Liver (tissue), 9 donors: ENCODE results near the gene KSR2. TPM values are rescaled to one million over a fixed set of nuclear protein-coding genes. Genes with fewer than 3 reads are reported as not detected.

Experiments used
- DNase-seq: peaks from one replicate; pipeline ENCODE4 v3.0.0-alpha.2; 2017; ENCODE audit warnings: low spot score
- H3K27ac ChIP-seq, 2 donors: one replicate each; pipeline ENCODE4 v1.7.0; 2013; ENCODE audit warnings: inconsistent platforms in 2 of 2, low read length in 2 of 2, control low read depth in 1 of 2, low read depth in 1 of 2, mild to moderate bottlenecking in 1 of 2
- H3K27me3 ChIP-seq, 4 donors: one replicate each; pipeline versions ENCODE4 v1.6.1 to v1.7.0; 2013; ENCODE audit warnings: low read length in 3 of 4, inconsistent platforms in 1 of 4, mild to moderate bottlenecking in 1 of 4, moderate library complexity in 1 of 4; ENCODE audit not compliant: control insufficient read depth in 4 of 4, insufficient read depth in 4 of 4
- H3K36me3 ChIP-seq, 4 donors: one replicate each; pipeline versions ENCODE4 v1.6.1 to v1.7.0; 2013; ENCODE audit warnings: low read length in 3 of 4, mild to moderate bottlenecking in 3 of 4, low read depth in 1 of 4, moderate library complexity in 1 of 4; ENCODE audit not compliant: control insufficient read depth in 4 of 4, insufficient read depth in 3 of 4
- H3K4me1 ChIP-seq, 4 donors: one replicate each; pipeline versions ENCODE4 v1.6.1 to v1.7.0; 2013; ENCODE audit warnings: low read length in 3 of 4, mild to moderate bottlenecking in 3 of 4, moderate library complexity in 1 of 4; ENCODE audit not compliant: control insufficient read depth in 4 of 4, insufficient read depth in 4 of 4
- H3K4me3 ChIP-seq, 3 donors: one replicate each; pipeline versions ENCODE4 v1.6.1 to v1.7.0; 2013; ENCODE audit warnings: low read length in 3 of 3, control low read depth in 1 of 3, low read depth in 1 of 3, mild to moderate bottlenecking in 1 of 3
- H3K9ac ChIP-seq, 2 donors: one replicate each; pipeline ENCODE4 v1.7.0; 2013; ENCODE audit warnings: low read length in 2 of 2, mild to moderate bottlenecking in 2 of 2, moderate library complexity in 2 of 2, control low read depth in 1 of 2, low read depth in 1 of 2
- H3K9me3 ChIP-seq, 4 donors: one replicate each; pipeline versions ENCODE4 v1.6.1 to v1.7.0; 2013; ENCODE audit warnings: low read length in 3 of 4; ENCODE audit not compliant: control insufficient read depth in 4 of 4
- ATF3 ChIP-seq: IDR thresholded peaks from 2 replicates; pipeline ENCODE4 v1.6.1; 2016; ENCODE audit warnings: antibody characterized with exemption
- EGR1 ChIP-seq, 2 donors: IDR thresholded peaks; 2 replicates each; pipeline ENCODE4 v1.6.1; 2016 to 2018; ENCODE audit warnings: antibody characterized with exemption in 2 of 2, low read depth in 2 of 2
- FOXA2 ChIP-seq: IDR thresholded peaks from 2 replicates; pipeline ENCODE4 v1.6.1; 2016; ENCODE audit warnings: antibody characterized with exemption
- HNF4A ChIP-seq, 2 donors: conservative IDR thresholded peaks; 2 replicates each; pipeline ENCODE4 v1.6.1; 2016; ENCODE audit warnings: antibody characterized with exemption in 2 of 2, mild to moderate bottlenecking in 2 of 2
- HNF4G ChIP-seq: IDR thresholded peaks from 2 replicates; pipeline ENCODE4 v1.6.1; 2016; ENCODE audit warnings: antibody characterized with exemption
- MAX ChIP-seq: IDR thresholded peaks from 2 replicates; pipeline ENCODE4 v1.6.1; 2016; ENCODE audit warnings: antibody characterized with exemption
- NR2F2 ChIP-seq: IDR thresholded peaks from 2 replicates; pipeline ENCODE4 v1.6.1; 2016; ENCODE audit warnings: antibody characterized with exemption
- RXRA ChIP-seq, 2 donors: IDR thresholded peaks; 2 replicates each; pipeline ENCODE4 v1.6.1; 2017 to 2018; ENCODE audit warnings: antibody characterized with exemption in 2 of 2, mild to moderate bottlenecking in 1 of 2
- TAF1 ChIP-seq: conservative IDR thresholded peaks from 2 replicates; pipeline ENCODE4 v1.6.1; 2016; ENCODE audit warnings: antibody characterized with exemption, mild to moderate bottlenecking
- ZBTB33 ChIP-seq: IDR thresholded peaks from 2 replicates; pipeline ENCODE4 v1.6.1; 2016; ENCODE audit warnings: antibody characterized with exemption
- WGBS: extraction: QIAGEN DNeasy Blood & Tissue Kit; methylation state at CpG from one replicate; pipeline ENCODE4 v1.1.7; 2013; 5-methylcytosine and 5-hydroxymethylcytosine counted together
- polyA plus RNA-seq, 2 donors: library from polyadenylated mRNA; stranded (reverse) in 1 of 2; unstranded in 1 of 2; fragments of 200-250 nt in 1 of 2; fragments of >200 nt in 1 of 2; fragmentation: Nextera tagmentation in 1 of 2; extraction: Ambion mirVana in 1 of 2; gene quantifications; one replicate each; pipeline versions ENCODE4 v1.2.1 to v1.2.3, GENCODE V29; 2013 to 2015
- total RNA-seq, 2 donors: library from RNA; depleted of rRNA; stranded (reverse); fragments of >200 nt; gene quantifications; one replicate each; pipeline ENCODE4 v1.2.3, GENCODE V29; 2014
- TF ChIP-seq, protein P1 (sequence below): IDR thresholded peaks from 2 replicates; pipeline ENCODE4 v1.6.1; 2016; ENCODE audit warnings: antibody characterized with exemption, mild to moderate bottlenecking
- donor health status: healthy.
- donor health status: healthy.
- donor health status: healthy.
- donor health status: healthy.
- donor health status: healthy.

The KSR2 gene
- total and polyA plus RNA-seq, 4 donors = under 0.01 to 0.02 (median under 0.01) TPM; not detected in 1

DNA sequence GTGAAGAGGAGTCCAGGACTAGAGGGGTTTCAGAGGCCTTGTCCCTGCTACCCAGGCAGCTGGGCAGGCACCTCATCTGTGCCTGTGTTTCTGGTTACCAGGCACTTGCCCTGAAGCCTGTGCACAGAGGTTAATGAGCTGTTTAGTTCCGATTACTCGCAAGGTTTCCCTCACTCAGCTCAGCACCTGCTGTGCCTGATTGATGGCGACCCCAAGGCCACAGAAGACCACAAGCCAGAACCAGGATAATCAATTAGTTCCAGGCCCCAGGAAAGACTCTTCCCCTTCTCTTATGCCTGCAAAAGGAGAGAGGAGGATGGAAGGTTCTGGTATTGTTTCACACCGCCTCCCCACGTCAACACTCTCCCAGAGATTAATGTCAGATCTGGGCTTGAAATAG lies 518.6 kb downstream of the KSR2 start (continued):
- TF ChIP-seq FOXA2 = no peak
- no peak for TF ChIP-seq NR2F2
- no peak for TF ChIP-seq EGR1 (IDR thresholded peaks at IDR 0.05; ENCODE audit: low read depth in 2 of 2)

DNA sequence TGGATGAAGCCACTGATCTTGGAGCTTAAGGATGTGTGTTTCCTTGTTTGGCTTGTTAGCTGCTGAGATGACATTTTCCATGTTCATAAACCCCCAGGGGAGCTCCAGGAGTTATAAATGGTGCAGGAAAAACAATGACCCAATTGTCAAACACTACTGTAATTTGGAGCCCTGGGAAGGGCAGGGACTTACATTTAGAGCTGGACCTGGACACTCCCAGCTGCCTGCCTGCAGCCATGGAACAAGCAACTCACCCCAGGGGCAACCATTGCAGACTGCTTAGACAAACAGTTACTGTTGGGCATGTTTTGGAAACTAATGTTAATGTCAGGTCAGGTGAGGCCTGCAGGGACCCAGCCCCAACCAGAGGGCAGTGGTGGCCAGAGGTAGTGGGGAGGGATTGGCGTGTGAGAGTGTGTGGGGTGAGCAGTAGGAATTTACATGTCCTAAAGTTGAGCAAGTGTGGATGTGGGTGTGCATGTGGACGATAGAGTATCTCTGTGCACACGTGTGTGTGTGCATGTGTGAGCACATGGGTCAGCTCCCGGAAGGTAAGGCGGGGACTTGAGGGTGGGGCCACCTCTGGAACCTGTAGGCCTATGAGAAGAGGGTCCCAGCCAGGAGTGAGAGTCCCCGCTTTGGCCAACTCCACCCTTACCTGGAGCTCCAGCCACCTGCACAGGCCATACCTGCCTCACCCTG lies 521.0 kb downstream of the KSR2 start:
- TF ChIP-seq TAF1 = no peak
- TF ChIP-seq ZBTB33 = no peak
- no peak for TF ChIP-seq RXRA (IDR thresholded peaks at IDR 0.05)

DNA sequence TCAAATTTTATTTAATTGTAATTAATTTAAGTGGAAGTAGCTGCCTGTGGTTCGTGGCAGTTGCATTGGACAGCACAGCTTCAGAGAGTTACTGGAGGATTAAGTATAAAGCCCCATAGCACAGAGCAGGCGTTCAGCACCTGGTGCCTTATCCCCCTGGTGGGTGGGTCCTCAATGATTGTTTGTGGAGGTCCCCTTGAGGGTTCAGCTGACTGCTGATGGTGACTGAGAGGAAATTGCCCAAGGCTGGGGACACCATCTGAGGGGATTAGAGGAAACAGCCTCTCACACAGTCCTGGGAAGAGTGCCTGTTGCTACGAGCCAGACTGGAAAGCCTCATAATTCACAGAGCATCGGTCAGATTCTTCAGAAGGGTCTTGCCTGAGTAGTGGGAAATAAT lies 524.0 kb downstream of the KSR2 start:
- no peak overlapping the region for H3K9ac ChIP-seq
- TF ChIP-seq HNF4A (conservative IDR thresholded peaks at IDR 0.05) (no peak), HNF4G (no peak), FOXA2 (no peak), MAX (no peak), ATF3 (no peak), TAF1 (no peak)
- TF ChIP-seq, protein P1, sequence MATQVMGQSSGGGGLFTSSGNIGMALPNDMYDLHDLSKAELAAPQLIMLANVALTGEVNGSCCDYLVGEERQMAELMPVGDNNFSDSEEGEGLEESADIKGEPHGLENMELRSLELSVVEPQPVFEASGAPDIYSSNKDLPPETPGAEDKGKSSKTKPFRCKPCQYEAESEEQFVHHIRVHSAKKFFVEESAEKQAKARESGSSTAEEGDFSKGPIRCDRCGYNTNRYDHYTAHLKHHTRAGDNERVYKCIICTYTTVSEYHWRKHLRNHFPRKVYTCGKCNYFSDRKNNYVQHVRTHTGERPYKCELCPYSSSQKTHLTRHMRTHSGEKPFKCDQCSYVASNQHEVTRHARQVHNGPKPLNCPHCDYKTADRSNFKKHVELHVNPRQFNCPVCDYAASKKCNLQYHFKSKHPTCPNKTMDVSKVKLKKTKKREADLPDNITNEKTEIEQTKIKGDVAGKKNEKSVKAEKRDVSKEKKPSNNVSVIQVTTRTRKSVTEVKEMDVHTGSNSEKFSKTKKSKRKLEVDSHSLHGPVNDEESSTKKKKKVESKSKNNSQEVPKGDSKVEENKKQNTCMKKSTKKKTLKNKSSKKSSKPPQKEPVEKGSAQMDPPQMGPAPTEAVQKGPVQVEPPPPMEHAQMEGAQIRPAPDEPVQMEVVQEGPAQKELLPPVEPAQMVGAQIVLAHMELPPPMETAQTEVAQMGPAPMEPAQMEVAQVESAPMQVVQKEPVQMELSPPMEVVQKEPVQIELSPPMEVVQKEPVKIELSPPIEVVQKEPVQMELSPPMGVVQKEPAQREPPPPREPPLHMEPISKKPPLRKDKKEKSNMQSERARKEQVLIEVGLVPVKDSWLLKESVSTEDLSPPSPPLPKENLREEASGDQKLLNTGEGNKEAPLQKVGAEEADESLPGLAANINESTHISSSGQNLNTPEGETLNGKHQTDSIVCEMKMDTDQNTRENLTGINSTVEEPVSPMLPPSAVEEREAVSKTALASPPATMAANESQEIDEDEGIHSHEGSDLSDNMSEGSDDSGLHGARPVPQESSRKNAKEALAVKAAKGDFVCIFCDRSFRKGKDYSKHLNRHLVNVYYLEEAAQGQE = no peak
- H3K4me3 ChIP-seq = no peak overlapping the region
- no peaks in the 10 kb centered on the region for H3K36me3 ChIP-seq
- 82% methylated on average over 4 of the region's 4 CpGs for WGBS
- no peaks in the 10 kb centered on the region for H3K4me1 ChIP-seq
- no peak overlapping the region for H3K27ac ChIP-seq
- H3K9me3 ChIP-seq = no peaks in the 10 kb centered on the region
- H3K27me3 ChIP-seq = no peaks in the 10 kb centered on the region
- no peak for DNase-seq

More for the DNA sequence above, 521.0 kb downstream of the KSR2 start:
- Histone ChIP-seq H3K4me1 (no peaks in the 10 kb centered on the region), H3K9me3 (peaks cover 0 to 2% (median 0%) of the 10 kb centered on the region in 4 donors), H3K9ac (no peak overlapping the region), H3K4me3 (no peak overlapping the region), H3K27me3 (no peaks in the 10 kb centered on the region), H3K27ac (no peak overlapping the region), H3K36me3 (no peaks in the 10 kb centered on the region)
- WGBS = 91% methylated on average over 6 of the region's 6 CpGs
- no peak for DNase-seq
